ENCODE data around the gene SLITRK2. TPM values are rescaled to one million over a fixed set of nuclear protein-coding genes. Genes with fewer than 3 reads are reported as not detected.

SLITRK2 gene, protein sequence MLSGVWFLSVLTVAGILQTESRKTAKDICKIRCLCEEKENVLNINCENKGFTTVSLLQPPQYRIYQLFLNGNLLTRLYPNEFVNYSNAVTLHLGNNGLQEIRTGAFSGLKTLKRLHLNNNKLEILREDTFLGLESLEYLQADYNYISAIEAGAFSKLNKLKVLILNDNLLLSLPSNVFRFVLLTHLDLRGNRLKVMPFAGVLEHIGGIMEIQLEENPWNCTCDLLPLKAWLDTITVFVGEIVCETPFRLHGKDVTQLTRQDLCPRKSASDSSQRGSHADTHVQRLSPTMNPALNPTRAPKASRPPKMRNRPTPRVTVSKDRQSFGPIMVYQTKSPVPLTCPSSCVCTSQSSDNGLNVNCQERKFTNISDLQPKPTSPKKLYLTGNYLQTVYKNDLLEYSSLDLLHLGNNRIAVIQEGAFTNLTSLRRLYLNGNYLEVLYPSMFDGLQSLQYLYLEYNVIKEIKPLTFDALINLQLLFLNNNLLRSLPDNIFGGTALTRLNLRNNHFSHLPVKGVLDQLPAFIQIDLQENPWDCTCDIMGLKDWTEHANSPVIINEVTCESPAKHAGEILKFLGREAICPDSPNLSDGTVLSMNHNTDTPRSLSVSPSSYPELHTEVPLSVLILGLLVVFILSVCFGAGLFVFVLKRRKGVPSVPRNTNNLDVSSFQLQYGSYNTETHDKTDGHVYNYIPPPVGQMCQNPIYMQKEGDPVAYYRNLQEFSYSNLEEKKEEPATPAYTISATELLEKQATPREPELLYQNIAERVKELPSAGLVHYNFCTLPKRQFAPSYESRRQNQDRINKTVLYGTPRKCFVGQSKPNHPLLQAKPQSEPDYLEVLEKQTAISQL
- not detected in 2 replicates for total RNA-seq

GRCh38 chrX:145817331-145818185 lies at the start of gene SLITRK2:
Gene SLITRK2 (plus strand): TSS chrX:145817829. CDS start chrX:145822426, 4,597 bp downstream.

